ENCODE results near the gene COL2A1.

GRCh38 chr12:47987411-47988072 lies 16.7 kb downstream of the COL2A1 start:
- TF ChIP-seq CTCF (IDR thresholded peaks at IDR 0.05) (no peak), POLR2A (IDR thresholded peaks at IDR 0.05) (no peak)
